ENCODE data around the gene SLX4IP. TPM values are rescaled to one million over a fixed set of nuclear protein-coding genes. Genes with fewer than 3 reads are reported as not detected.

SLX4IP gene
- total RNA-seq, 1 donor from 2014 or later: 8.6 TPM

DNA sequence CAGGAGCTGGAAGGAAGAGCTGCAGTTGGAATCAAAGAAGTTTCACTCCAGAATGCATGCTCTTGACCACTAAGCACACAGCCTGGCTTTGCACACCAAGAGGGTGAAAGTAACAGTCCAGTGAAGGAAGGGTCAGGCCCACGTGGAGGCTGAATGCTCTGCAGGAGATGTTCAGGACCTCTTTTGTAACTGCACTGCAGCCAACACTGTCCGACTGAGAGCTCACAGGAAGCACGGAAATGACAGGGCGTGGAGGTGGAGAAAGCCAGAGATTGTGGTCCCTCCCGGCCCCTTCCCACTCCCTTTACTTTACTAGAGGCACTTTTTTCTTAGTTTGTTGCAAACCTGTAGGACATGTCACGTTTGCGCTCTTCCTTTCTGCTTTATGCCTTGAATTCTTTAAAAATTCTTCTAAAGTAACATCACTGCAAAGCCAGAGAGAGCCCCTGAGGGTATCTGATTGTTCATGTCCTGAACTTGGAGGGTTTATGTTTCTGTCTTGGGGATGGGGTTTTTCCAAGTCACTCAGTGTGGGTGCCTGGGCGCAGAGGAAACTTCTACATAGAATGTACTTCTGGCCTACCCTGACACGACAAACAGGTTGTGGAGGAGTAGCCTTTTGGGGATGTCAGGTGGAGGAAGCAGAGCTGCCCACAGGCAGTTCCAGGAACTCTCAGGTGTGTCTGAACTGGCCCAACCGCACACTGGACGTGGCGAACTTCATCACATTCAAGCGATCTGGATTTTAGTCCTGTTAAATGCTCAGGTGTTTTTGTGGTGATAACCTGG is 197.8 kb downstream of the SLX4IP start:
- TF ChIP-seq CTCF (IDR thresholded peaks at IDR 0.05): no peak
- no peak overlapping the region for H3K27ac Mint-ChIP-seq

DNA sequence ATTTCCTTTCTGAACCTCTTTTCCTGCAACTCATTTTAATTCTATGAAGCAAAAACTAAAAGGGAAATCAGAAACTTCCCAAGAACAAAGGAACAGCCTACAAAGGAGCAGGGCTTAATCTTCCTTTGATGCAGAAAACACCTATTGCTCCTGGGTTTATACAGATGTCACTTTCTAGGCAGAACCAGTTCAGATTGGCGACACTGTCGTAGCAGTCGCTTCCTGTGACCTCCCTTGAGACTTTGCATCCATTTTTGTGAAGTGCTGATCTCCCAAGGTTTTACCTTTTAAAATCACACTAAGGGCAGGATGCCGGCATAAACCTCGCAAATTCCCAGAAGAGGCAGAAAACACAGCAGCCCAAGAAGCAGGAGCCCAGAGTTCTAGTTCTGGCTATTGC is 198.6 kb downstream of the SLX4IP start:
- Mint-ChIP-seq H3K36me3 (ENCODE audit: low read depth) (peaks cover 2% of the 10 kb centered on the region), H3K4me1 (peaks cover 22% of the 10 kb centered on the region), H3K27me3 (no peaks in the 10 kb centered on the region), H3K27ac (no peak overlapping the region), H3K4me3 (no peak overlapping the region), H3K9me3 (no peaks in the 10 kb centered on the region)
- POLR2A ChIA-PET: no interaction called here
- no peak for TF ChIP-seq CTCF (IDR thresholded peaks at IDR 0.05)
- CTCF ChIA-PET: no interaction called here
- ATAC-seq (ENCODE audit: low read depth) (peak; percentile 42), DNase-seq (no peak)
- intact Hi-C loops (cut with micrococcal nuclease): loop anchor here (5.0 kb wide), 1 partner anchor 39 kb away; the partner anchor contains the start of gene JAG1

More for the DNA sequence above, 197.8 kb downstream of the SLX4IP start:
- CTCF ChIA-PET: no interaction called here
- Mint-ChIP-seq H3K27me3 (no peaks in the 10 kb centered on the region), H3K4me3 (no peak overlapping the region), H3K4me1 (peaks cover 22% of the 10 kb centered on the region), H3K9me3 (no peaks in the 10 kb centered on the region), H3K36me3 (ENCODE audit: low read depth) (peaks cover 2% of the 10 kb centered on the region)
- intact Hi-C loops (cut with micrococcal nuclease): loop anchor here (5.0 kb wide), 1 partner anchor 39 kb away; the partner anchor contains the start of gene JAG1
- DNase-seq (no peak), ATAC-seq (ENCODE audit: low read depth) (no peak)
- POLR2A ChIA-PET: no interaction called here

DNA sequence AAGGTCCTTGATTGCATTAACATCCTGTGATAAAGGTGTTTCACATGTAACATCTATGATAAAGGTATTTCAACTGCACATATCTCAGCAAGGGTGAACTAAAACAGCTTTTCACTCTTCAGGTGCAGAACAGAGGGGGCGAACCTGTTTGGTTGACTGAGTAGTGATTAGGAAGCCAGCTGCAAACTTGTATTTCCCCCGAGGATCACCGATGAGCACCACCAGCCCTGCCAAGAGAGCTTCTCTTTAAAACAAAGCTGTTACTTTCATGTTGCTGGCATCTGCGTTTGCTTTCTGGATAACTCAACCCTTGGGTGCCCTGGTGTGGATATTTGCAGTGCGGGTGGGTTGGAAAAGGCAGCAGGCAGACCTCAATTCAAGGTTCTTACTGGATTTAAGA is 199.1 kb downstream of the SLX4IP start:
- H3K9me3 Mint-ChIP-seq: no peaks in the 10 kb centered on the region
- H3K27me3 Mint-ChIP-seq: no peaks in the 10 kb centered on the region
- intact Hi-C loops (cut with micrococcal nuclease): loop anchor here (5.0 kb wide), 1 partner anchor 38 kb away; the partner anchor contains the start of gene JAG1
- TF ChIP-seq CTCF (IDR thresholded peaks at IDR 0.05): no peak
- peak; percentile 71 for ATAC-seq (ENCODE audit: low read depth)
- ChIA-PET CTCF (no interaction called here), POLR2A (no interaction called here)
- DNase-seq: no peak
- H3K36me3 Mint-ChIP-seq (ENCODE audit: low read depth): peaks cover 2% of the 10 kb centered on the region
- H3K27ac Mint-ChIP-seq: no peak overlapping the region
- H3K4me1 Mint-ChIP-seq: peaks cover 22% of the 10 kb centered on the region
- no peak overlapping the region for H3K4me3 Mint-ChIP-seq

DNA sequence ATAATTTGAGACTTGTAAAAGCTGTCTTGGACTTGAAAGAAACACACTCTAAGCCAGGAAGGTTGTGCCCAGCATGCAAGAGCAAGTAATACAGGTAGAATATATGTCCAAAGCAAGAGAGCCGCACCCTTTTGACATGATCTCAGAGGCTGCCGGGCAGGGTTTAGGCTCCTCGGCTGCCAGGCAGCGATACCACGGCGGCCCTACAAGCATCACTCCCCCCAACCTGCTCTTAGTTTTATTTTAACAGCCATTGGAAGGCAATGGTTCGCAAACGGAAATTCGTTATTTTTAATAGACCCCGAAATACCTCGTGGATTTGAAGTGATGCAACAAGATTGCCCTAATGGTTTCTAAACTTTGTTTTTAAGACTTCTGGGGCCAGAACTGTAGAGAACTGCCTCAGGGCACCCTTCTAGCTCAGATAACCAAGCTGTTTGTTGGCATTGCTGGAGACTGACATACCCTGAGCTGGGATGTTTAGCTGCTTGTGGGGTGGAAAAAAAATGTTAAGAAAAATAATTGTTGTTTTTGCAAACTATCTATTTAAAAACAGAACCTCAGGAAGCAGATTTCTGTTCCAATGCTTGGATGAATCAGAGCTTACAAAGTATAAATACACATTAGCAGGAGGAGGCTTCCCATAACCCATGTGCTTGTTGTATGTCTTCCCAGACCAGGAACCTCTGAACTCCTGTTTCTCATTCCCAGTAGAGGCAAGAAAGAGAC is 199.7 kb downstream of the SLX4IP start:
- no peaks in the 10 kb centered on the region for H3K27me3 Mint-ChIP-seq
- H3K27ac Mint-ChIP-seq: no peak overlapping the region
- no peaks in the 10 kb centered on the region for H3K9me3 Mint-ChIP-seq
- H3K4me1 Mint-ChIP-seq: peaks cover 22% of the 10 kb centered on the region
- no peak for DNase-seq
- ChIA-PET CTCF (no interaction called here), POLR2A (no interaction called here)
- H3K36me3 Mint-ChIP-seq (ENCODE audit: low read depth): peaks cover 2% of the 10 kb centered on the region
- TF ChIP-seq CTCF (IDR thresholded peaks at IDR 0.05): no peak
- intact Hi-C loops (cut with micrococcal nuclease): loop anchor here (5.0 kb wide), 1 partner anchor 37 kb away; the partner anchor contains the start of gene JAG1
- no peak for ATAC-seq (ENCODE audit: low read depth)
- H3K4me3 Mint-ChIP-seq: no peak overlapping the region

Measured in activated B cell treated with CpG ODN at 0.5 μM for 24 hours (primary cell).